ACHN (cell line): Measurements from ENCODE around the gene KDELR3.

Experiments used
- DNase-seq: peaks from one replicate; pipeline ENCODE4 v3.0.0-alpha.2; 2015
- in situ Hi-C: cut with HindIII; loops from 2 replicates; pipeline ENCODE4 v1.10.0; 2017; ENCODE audit warnings: low sequenced_read_pairs, low pct_ligation_motif_present, low pct_unique_long_range_greater_than_20kb

Gene KDELR3

GRCh38 chr22:38467904-38468442 lies at the start of gene KDELR3:
Gene KDELR3 (plus strand): TSS chr22:38468096. CDS start chr22:38468234, 138 bp downstream.
- in situ Hi-C loops: no loop called here
- DNase-seq: peak; percentile 52

- DNase-seq: no peak
- in situ Hi-C loops: no loop called here
These were observed 49.3 kb upstream of the KDELR3 start for GRCh38 chr22:38418589-38418988.

- no peak for DNase-seq
- in situ Hi-C loops: no loop called here
These were observed 48.6 kb upstream of the KDELR3 start for GRCh38 chr22:38419121-38419857.

- in situ Hi-C loops: no loop called here
- DNase-seq: no peak
These were observed 48.1 kb upstream of the KDELR3 start for GRCh38 chr22:38419858-38420160.

- in situ Hi-C loops: no loop called here
- DNase-seq: no peak
These were observed 47.2 kb upstream of the KDELR3 start for GRCh38 chr22:38420734-38421133.

- in situ Hi-C loops: no loop called here
- DNase-seq: no peak
These were observed 45.0 kb upstream of the KDELR3 start for GRCh38 chr22:38422611-38423511.

GRCh38 chr22:38423512-38424503 lies 44.1 kb upstream of the KDELR3 start:
- in situ Hi-C loops: no loop called here
- no peak for DNase-seq

GRCh38 chr22:38424525-38425080 lies 43.3 kb upstream of the KDELR3 start:
- in situ Hi-C loops: no loop called here

GRCh38 chr22:38426628-38427027 lies 41.3 kb upstream of the KDELR3 start:
- in situ Hi-C loops: no loop called here
- no peak for DNase-seq

More at GRCh38 chr22:38424525-38425080, 43.3 kb upstream of the KDELR3 start:
- DNase-seq: no peak

- in situ Hi-C loops: no loop called here
- DNase-seq: no peak
These were observed 40.4 kb upstream of the KDELR3 start for GRCh38 chr22:38427465-38427864.

- in situ Hi-C loops: no loop called here
- no peak for DNase-seq
These were observed 40.0 kb upstream of the KDELR3 start for GRCh38 chr22:38427940-38428339.

GRCh38 chr22:38428714-38429113 lies 39.2 kb upstream of the KDELR3 start:
- in situ Hi-C loops: no loop called here
- no peak for DNase-seq

GRCh38 chr22:38429499-38430068 lies 38.3 kb upstream of the KDELR3 start:
- in situ Hi-C loops: no loop called here
- no peak for DNase-seq

- in situ Hi-C loops: no loop called here
- DNase-seq: no peak
These were observed 36.5 kb upstream of the KDELR3 start for GRCh38 chr22:38431266-38432010.

GRCh38 chr22:38432264-38432663 lies 35.6 kb upstream of the KDELR3 start:
- in situ Hi-C loops: no loop called here
- DNase-seq: no peak

- no peak for DNase-seq
- in situ Hi-C loops: no loop called here
These were observed 34.0 kb upstream of the KDELR3 start for GRCh38 chr22:38433871-38434270.

- no peak for DNase-seq
- in situ Hi-C loops: no loop called here
These were observed 32.9 kb upstream of the KDELR3 start for GRCh38 chr22:38435010-38435409.
